ENCODE results near the gene ALCAM. TPM values are rescaled to one million over a fixed set of nuclear protein-coding genes. Genes with fewer than 3 reads are reported as not detected.

Gene ALCAM
- total and polyA plus RNA-seq, 2 of the 8 experiments (the other 6 are each of a cell fraction or from before 2014, with no cell fraction given) = 10.8 to 33.0 TPM

DNA sequence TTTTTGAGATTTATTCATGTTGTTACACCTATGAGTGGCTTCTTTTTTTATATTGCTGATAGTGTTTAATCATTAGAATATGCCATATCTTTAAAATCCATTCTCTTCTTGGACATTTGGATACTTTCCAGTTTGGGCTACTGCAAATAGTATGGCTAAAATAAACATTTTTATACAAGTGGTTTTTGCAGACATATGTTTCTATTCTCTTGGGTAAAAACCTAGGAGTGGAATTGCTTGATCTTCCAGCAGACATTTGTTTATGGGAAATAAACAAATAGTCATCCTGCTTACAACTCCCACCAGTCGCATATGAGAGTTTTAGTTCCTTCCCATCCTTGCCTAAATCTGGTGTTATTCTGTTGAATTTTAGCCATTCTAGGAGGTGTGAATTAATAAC lies 193.1 kb downstream of the ALCAM start (continued):
- TF ChIP-seq ATF2 (IDR thresholded peaks at IDR 0.05; ENCODE audit: low read length) (no peak), SRF (IDR thresholded peaks at IDR 0.05; ENCODE audit: low read depth, low read length) (no peak), CHD7 (IDR thresholded peaks at IDR 0.05; ENCODE audit: insufficient replicate concordance, low read length) (no peak), SIRT6 (IDR thresholded peaks at IDR 0.05; ENCODE audit: low read length) (no peak), CEBPB (IDR thresholded peaks at IDR 0.05; ENCODE audit: low read depth, low read length) (no peak), CHD1 (IDR thresholded peaks at IDR 0.05; ENCODE audit: low read depth, low read length) (no peak)

Measured in H1 (cell line).